NCI-H2107 (cell line): ENCODE results near the gene PAQR6.
"Not testable (repeated sequence)": the region's sequence is repeated elsewhere in the genome, so short reads cannot be mapped to it uniquely, and the experiment has no call there.

Experiments
- DNase-seq: peaks from one replicate; lab custom pipeline; 2025; lab: John Stamatoyannopoulos, UW

PAQR6 gene

DNA sequence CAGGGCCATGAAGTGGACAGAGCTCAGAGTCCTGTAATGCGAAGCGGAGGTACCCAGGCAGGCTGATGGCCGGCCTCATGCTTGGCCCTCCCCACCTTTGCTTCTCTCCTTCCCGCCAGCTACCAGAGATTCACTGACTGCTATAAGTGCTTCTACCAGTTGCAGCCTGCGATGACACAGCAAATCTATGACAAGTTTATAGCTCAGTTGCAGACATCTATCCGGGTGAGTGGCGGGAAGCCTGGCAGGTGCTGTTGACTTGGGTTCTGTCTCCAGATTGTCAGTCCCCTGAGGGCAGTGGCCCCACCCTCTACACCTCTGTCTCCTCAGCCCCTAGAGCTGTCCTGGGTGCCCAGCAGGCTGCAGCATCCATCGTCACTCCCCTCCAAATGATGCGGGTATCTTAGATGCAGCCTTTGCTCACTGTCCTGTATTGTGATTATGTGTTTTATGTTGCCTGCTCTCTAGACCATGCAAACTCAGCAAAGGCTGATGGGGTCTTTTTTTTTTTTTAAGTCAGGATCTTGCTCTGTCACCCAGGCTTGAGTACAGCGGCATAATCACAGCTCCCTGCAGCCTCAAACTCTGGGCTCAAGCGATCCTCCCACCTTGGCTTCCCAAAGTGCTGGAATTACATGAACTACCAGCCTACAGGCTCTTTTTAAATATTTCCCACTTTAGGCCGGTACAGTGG, 15.5 kb downstream of the PAQR6 start:
- DNase-seq = no peak

DNA sequence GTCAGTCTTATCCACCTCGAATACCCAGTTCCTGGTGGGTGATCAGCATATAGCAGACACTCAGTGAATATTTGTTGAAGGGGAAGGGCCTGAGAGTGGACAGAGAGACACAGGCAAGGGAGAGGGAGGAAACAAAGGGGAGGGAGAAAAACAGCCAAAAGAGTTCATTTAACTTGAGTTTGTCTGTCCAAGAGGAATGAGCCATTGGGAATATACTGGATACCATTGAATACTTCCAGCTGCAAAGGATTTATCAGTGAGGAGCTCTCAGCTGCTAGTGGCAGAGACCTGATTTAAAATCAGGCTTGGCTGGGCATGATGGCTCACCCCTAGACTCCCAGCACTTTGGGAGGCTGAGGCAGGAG, 17.4 kb downstream of the PAQR6 start:
- no peak for DNase-seq

DNA sequence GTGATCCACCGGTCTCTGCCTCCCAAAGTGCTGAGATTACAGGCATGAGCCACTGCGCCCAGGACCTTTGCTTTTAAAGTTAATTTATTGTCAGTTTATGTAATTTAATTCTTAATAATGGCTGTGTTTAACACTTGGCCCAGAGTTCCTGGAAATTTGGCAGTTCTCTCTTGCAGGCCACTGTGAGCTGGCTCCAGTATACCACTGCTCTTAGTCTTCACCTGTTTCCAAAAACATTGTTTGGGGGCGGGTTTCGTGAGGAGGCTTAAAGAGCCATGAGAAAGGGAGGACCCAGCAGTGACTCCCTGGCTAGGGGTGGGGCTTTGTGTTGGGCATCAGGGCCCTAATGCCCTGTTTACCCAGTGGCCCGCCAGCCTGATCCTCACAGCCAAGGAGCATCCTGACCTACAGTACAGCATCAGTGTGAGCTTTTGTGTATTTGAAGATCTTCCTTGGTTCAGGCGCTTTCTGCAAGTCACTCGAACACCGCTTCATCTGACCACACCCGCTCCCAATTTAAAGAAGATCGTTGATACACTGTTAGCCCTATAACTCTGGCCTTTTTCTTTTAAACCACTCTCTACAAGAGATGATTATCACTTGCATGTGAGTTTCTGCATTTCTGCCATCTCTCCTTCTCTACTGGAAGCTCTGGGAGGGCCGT, 17.9 kb downstream of the PAQR6 start:
- DNase-seq = no peak

DNA sequence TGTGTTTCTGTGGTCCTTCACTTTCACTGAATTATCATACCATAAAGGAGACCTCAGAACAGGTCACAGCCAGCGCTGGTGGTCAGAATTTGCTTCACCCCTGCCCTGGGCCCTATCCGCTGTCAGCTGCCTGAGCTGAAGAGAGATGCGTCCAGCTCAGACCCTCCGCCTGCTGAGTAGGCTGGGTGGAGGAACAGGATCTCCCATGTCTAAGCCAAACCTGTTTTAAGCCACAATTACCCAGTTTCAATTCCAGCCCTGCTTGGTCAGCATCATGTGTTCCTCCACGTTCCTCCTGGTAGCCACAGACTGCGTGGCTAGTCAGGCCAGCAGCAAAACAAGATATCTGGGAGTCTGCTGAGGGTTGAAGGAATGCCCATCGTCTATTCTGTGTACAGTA, 19.4 kb downstream of the PAQR6 start:
- no peak for DNase-seq

DNA sequence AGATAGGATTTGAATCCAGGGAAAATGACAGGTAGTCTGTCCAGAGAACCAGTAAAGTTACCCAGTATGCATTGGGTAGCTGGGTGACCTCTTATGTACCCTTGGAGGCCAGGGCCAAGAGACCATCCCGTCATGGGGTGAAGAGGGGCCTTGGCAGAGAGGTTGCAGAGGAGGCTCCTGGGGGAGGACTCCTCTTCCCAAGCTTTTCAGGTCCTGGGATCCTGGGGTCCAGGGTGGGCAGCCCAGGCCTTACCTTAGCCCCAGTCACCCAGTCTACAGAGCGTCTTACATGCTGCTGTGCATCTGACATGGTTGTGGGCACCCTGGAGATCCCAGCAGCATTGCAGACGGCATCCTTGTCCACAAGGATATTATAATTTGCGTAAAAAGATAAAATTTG, 21.1 kb downstream of the PAQR6 start:
- DNase-seq = no peak

DNA sequence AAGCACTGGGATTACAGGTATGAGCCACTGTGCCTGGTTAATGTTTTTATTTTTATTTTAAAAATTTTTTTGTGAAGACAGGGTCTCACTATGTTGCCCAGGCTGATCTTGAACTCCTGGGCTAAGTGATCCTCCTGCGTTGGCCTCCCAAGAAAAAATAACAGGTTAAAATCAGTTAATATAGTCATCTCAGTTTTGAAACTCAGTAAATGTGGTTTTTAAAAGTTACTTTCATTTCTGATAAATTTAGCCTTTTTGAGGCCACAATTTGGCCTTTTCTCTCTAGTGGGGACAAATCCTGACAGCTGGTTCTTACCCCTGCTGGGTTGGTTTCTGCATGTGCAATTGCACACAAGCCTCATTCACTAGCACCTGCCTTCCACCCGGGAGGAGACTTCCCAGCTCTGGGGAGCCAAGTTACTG, 21.7 kb downstream of the PAQR6 start:
- no peak for DNase-seq

DNA sequence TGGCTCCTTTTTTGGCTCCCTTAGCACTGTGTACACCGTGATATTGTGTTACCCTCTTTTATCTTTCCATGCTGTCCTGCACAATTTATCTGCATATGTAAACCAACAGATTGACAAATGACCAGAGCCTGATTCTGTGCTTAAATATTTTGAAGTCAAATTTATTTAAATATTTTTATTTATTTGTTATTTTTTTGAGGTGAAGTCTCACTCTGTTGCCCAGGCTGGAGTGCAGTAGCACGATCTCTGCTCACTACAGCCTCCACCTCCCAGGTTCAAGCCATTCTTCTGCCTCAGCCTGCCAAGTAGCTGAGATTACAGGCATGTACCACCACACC, 22.2 kb downstream of the PAQR6 start:
- DNase-seq = no peak

DNA sequence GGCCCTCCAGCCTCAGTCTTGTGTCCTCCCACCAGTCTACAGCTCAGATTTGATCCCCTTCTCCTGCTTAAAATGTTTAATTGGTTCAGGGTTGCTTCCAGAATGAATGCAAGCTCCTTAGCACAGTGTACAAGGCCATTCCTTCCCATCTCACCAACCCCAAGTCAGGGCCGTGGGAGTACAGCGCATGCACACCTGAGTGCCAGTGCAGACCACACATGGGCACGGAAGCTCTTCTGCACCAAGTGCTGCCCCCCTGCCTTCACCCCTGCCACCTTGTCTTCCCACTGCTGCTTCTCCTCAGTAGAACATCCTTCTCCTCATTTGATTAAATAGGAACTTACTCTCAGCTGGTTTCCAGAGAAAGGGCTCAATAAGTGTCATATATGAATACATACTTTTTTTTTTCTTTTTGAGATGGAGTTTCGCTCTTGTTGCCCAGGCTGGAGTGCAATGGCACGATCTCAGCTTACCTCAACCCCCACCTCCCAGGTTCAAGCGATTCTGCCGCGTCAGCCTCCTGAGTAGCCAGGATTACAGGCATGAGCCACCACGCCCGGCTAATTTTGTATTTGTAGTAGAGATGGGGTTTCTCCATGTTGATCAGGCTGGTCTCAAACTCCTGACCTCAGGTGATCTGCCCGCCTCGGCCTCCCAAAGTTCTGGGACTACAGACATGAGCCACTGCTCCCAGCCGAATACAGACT, 25.7 kb downstream of the PAQR6 start:
- no peak for DNase-seq

DNA sequence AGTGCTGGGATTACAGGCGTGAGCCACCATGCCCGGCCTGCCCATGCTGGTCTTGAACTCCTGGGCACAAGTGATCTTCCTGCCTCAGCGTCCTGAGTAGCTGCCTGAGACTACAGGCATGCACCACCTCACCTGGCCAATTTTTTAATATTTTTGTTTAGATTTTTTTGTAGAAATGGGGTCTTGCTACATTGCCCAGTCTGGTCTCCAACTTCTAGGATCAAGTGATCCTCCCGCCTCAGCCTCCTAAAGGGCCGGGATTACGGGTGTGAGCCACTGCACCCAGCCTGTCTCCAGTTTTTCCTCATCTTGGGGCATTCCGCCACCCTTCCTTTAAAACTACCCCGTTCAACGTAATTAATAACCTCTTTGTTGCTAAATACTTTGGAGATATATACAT, 27.6 kb downstream of the PAQR6 start:
- DNase-seq = no peak

DNA sequence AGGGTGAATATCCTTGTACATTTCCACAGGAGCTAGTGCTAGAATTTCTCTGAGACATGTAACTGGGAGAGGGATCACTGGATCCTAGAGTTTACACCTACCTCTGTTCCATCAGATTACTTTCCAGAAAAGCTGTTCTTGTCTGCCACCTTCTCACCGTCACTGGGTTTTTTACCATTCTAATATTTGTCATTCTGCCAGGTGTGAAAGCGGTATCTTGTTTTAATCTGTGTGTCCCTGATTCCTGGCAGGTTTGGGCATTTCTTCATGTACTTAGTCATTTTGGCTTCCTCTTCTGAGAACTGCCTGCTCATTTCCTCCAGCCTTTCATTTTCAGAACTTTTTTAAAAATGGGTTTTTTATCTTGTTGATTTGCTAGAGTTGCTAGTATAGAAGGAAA, 30.0 kb downstream of the PAQR6 start:
- no peak for DNase-seq

DNA sequence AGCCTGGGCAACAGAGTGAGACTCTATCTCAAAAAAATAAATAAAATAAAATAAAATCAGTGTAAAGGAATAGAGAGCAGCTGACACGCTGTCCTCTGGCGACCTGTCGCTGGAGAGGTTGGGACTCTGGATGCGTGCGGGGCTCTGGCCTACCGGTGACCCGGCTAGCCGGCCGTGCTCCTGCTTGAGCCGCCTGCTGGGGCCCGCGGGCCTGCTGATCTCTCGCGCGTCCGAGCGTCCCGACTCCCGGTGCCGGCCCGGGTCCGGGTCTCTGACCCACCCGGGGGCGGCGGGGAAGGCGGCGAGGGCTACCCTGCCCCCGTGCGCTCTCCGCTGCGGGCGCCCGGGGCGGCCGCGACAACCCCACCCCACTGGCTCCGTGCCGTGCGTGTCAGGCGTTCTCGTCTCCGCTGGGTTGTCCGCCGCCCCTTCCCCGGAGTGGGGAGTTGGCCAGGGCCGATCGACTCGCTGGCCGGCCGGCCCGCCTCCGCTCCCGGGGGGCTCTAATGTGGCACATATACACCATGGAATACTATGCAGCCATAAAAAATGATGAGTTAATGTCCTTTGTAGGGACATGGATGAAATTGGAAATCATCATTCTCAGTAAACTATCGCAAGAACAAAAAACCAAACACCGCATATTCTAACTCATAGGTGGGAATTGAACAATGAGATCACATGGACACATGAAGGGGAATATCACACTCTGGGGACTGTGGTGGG, 31.3 kb downstream of the PAQR6 start:
- not testable (repeated sequence) for DNase-seq

DNA sequence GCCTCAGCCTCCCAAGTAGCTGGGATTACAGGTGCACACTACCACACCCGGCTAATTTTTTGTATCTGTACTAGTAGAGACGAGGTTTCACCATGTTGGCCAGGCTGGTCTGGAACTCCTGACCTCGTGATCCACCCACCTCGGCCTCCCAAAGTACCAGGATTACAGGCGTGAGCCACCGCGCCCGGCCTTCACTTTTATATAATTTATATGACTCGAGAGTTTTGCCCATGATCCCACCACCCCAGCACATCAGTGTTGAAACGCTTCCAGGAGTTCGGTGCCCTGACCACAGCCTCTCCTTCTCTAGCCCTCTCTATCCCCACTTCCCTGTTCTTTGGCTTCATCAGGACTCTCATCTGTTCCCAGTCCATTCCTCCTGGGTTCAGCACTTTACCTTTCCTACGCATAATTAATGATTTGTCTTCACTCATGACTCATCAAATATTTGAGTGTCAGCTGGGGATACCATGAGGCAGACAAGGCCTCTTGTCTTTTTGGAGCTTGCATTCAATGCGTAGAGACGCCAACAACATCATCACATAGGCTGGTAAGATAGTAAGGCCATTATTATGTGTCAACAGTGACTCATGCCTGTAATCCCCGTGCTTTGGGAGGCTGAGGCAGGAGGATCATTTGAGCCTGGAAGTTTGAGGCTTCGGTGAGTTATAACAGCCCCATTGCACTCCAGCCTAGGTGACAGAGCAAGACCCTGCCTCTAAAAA, 33.7 kb downstream of the PAQR6 start:
- no peak for DNase-seq

DNA sequence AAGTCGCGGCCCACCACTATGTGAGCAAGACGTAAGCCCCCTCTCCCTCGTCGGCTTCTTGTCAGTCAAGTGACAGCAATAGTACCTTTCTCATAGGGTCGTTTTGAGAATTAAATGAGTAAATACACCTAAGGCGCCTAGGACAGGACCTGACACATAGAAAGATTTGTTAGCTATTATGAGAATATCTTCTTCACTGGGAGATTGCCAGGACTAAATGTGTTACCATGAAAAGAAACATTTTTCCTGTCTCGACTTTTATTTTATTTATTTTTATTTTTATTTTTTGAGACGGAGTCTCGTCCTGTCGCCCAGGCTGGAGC, 34.3 kb downstream of the PAQR6 start:
- DNase-seq = no peak

DNA sequence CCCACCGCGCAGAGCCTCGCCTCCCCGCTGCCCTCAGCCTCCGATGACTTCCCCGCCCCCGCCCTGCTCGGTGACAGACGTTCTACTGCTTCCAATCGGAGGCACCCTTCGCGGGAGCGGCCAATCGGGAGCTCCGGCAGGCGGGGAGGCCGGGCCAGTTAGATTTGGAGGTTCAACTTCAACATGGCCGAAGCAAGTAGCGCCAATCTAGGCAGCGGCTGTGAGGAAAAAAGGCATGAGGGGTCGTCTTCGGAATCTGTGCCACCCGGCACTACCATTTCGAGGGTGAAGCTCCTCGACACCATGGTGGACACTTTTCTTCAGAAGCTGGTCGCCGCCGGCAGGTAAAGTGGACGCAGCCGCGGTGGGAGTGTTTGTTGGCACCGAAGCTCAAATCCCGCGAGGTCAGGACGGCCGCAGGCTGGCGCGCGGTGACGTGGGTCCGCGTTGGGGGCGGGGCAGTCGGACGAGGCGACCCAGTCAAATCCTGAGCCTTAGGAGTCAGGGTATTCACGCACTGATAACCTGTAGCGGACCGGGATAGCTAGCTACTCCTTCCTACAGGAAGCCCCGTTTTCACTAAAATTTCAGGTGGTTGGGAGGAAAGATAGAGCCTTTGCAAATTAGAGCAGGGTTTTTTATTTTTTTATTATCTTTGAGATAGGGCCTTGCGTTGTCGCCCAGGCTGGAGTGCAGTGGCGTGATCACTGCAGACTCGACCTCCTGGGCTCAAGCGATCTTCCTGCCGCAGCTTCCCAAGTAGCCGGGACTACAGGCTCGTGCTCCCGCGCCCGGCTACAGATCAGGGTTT, 34.8 kb downstream of the PAQR6 start, which contains the start of gene PMF1:
PMF1 (plus strand) TSS at position 175 of the 811 bp plus-strand sequence; CDS start at position 184, 9 bp downstream.
- DNase-seq = peak; percentile 94

DNA sequence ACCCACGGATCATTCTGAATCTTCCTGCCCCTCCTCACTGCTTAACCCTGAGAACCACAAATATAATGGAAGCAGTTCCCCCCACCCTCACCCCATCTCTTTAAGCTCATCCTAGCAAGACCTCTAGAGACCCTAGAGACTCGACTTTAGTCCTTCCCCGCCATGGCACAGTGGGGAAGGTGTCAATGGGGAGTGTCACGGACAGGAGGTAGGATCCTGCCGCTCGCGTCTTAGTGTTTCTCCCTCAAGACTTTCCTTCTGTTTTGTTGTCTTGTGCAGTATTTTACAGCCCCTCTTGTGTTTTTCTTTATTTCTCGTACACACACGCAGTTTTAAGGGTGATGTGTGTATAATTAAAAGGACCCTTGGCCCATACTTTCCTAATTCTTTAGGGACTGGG, 35.7 kb downstream of the PAQR6 start:
- no peak for DNase-seq

DNA sequence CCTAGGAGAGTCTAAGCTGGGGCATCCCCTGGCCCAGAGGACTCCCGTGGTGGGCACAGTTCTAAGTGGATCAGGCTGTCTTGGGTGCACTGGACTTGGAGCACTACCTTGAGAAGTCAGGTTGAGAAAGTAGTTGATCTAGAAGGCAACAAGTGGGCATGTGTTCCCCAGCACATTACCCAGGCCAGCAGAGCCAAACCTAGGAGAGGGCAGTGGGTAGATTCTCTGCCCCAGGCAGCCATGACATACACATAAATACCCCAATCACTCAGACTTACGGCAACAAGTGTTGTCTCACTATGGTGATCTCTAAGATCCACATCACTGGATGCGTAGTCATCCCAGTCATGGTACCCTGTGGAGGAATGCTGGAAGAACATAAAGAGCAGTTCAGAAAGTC, 36.6 kb downstream of the PAQR6 start:
- no peak for DNase-seq

DNA sequence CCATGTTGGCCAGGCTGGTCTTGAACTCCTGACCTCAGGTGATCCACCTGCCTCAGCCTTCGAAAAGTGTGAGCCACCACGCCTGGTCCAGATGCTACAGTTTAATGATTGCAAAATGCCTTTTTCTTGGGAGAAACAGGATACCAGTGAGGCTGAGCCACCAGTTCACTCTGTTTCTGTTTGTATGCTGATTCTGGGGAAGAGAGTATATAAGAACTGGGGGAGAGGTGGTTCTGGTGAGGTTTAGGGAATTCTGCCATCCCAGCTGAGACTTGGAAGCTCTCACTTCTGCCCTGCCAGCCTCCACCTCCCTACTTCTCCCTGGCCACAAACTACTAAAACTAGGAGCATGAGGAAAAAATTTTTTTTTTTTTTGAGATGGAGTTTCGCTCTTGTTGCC, 43.2 kb downstream of the PAQR6 start:
- DNase-seq = no peak

DNA sequence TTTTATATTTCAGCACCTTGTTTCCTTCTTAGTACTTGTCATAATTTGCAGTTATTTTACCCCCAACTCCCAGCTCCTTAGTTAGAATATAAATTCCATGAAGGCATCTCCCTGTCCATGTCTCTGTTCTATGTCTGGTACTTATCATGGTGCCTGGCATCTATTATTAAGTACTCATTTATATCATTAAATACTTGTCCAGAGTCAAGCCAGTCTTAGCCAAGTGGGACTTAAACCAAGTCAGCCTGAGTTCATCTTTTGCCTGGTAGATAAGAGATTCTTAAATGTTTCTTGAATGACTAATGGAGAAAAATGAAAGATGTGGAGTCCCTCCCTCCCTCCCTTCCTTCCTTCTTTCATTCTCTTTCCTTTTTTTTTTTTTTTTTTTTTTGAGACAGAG, 44.5 kb downstream of the PAQR6 start:
- no peak for DNase-seq

DNA sequence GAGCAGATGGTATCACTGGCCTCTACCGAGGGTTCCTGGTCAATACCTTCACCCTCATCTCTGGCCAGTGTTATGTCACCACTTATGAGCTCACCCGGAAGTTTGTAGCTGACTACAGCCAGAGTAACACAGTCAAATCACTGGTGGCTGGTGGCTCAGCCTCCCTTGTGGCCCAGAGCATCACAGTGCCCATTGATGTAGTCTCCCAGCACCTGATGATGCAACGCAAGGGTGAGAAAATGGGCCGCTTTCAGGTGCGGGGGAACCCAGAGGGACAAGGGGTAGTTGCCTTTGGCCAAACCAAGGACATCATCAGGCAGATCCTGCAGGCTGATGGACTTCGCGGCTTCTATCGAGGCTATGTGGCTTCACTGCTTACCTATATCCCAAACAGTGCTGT, 47.8 kb downstream of the PAQR6 start:
- DNase-seq = no peak

DNA sequence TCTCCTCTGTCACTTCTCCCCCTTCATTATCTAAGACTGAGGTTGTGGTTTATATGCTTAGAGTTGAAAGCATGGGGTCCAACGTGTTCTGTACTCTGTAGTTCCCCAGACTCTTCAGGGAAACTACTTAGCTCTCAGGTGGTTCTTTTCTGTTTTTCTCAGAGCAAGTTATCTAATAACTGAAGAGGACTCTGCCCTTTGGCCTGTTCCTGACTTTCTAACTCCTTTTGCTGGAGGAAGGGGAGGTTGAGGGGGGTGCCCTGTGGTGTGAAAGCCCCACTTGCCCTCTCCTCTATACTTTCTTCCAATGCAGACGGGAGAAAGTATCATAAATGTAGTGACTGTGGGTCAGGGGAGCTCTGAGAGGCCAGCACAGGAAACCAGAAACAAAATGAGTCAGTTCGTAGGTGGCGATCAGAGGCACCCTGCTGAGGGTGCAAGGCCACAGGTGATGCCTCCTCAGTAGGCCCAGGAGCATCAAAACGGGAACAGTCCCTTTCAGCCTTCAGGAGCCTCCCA, 49.0 kb downstream of the PAQR6 start:
- DNase-seq = no peak

DNA sequence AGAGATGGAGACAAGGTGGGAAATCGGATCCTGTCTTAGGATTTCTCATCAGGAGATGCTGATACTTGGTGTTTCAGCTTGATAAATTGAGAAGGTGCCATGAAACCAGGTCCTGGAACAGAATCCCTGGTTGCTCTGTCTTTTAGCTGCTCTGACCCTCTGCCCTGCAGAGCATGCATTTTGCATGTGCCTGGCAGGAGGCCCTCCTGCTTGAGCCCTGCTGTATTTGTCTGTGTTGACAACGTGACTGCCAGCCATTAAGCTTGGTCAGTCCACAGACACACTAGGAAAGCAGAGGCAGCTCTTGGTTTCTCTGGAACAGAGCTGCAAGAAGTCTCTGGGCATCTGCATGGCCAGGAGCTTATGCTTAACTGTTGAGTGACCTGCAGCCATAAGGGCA, 51.4 kb downstream of the PAQR6 start:
- no peak for DNase-seq
